Smooth muscle cell (in vitro differentiated cells): Measurements from ENCODE around the gene TEX264. TPM values are rescaled to one million over a fixed set of nuclear protein-coding genes. Genes with fewer than 3 reads are reported as not detected.

Experiments
- DNase-seq: peaks from one replicate; lab custom pipeline; 2025; ENCODE audit not compliant: unreplicated experiment; lab: John Stamatoyannopoulos, UW
- H2AFZ ChIP-seq: fragments of 200-600 bp; sonication (generic); 2 replicates; pipeline ENCODE4 v1.6.0; 2016; ENCODE audit warnings: antibody characterized with exemption, low read depth, mild to moderate bottlenecking
- H3F3A ChIP-seq: fragments of 200-600 bp; sonication (generic); 2 replicates; pipeline ENCODE4 v1.6.0; 2017; ENCODE audit warnings: antibody characterized with exemption, low read depth
- H3K27ac ChIP-seq: fragments of 200-600 bp; sonication (generic); 2 replicates; pipeline ENCODE4 v1.5.1; 2016; ENCODE audit warnings: low read depth, mild to moderate bottlenecking
- H3K27me3 ChIP-seq: fragments of 200-600 bp; sonication (generic); 2 replicates; pipeline ENCODE4 v1.6.1; 2016; ENCODE audit warnings: low read depth, mild to moderate bottlenecking
- H3K36me3 ChIP-seq: fragments of 200-600 bp; sonication (generic); 2 replicates; pipeline ENCODE4 v1.5.1; 2016; ENCODE audit warnings: low read depth
- H3K4me1 ChIP-seq: fragments of 200-600 bp; sonication (generic); 2 replicates; pipeline ENCODE4 v1.5.1; 2016; ENCODE audit warnings: low read depth
- H3K4me2 ChIP-seq: fragments of 200-600 bp; sonication (generic); 2 replicates; pipeline ENCODE4 v1.6.0; 2016; ENCODE audit warnings: mild to moderate bottlenecking
- H3K4me3 ChIP-seq: fragments of 200-600 bp; sonication (generic); 2 replicates; pipeline ENCODE4 v1.5.1; 2016; ENCODE audit warnings: mild to moderate bottlenecking
- H3K79me2 ChIP-seq: fragments of 200-600 bp; sonication (generic); 2 replicates; pipeline ENCODE4 v1.6.0; 2016; ENCODE audit warnings: low read depth, mild to moderate bottlenecking
- H3K9ac ChIP-seq: fragments of 200-600 bp; sonication (generic); 2 replicates; pipeline ENCODE4 v1.6.0; 2016; ENCODE audit warnings: low read depth
- H3K9me3 ChIP-seq: fragments of 200-600 bp; sonication (generic); replicated peaks from 2 replicates; pipeline ENCODE4 v1.5.1; 2016; ENCODE audit warnings: low read depth
- H4K20me1 ChIP-seq: fragments of 200-600 bp; sonication (generic); 2 replicates; pipeline ENCODE4 v1.6.0; 2016; ENCODE audit warnings: low read depth
- WGBS: methylation state at CpG from one replicate; pipeline ENCODE4 v1.1.7; 2016; ENCODE audit warnings: low lambda C conversion rate; 5-methylcytosine and 5-hydroxymethylcytosine counted together
- polyA plus RNA-seq: library from polyadenylated mRNA; unstranded; fragments of >200 nt; fragmentation: Nextera tagmentation; extraction: Ambion mirVana; gene quantifications from 2 replicates; pipeline ENCODE4 v1.2.1, GENCODE V29; 2016
- total RNA-seq: library from RNA; depleted of rRNA; stranded (reverse); fragments of >200 nt; gene quantifications from 2 replicates; pipeline ENCODE4 v1.2.3, GENCODE V29; 2014
- TF ChIP-seq, protein P1 (sequence below): fragments of 200-600 bp; sonication (generic); IDR thresholded peaks from 2 replicates; pipeline ENCODE4 v1.5.1; 2017; ENCODE audit warnings: borderline replicate concordance, mild to moderate bottlenecking, antibody characterized with exemption; ENCODE audit not compliant: insufficient read depth, poor library complexity, severe bottlenecking

Gene TEX264
- total and polyA plus RNA-seq, 2 experiments from 2014 or later = 39.8 to 41.0 TPM

DNA sequence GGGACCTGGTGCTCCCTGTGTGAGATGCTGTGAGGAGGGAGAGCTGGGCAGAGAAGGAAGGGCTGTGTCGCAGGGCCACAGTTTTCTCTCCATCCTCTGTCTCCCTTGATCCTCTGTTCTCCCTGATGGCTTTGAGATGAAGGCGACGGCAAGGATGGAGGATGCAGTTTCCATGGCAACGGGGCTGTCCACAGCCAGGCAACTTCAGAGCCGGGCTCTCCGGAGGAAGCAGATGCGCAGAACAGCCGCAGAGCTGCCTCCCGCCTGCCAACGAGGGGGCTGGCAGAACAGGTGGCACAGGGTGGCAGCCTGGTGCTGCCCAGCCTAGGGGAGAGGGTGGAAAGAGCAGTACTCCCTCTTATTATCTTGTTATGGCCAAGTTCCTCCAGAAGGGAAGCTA lies 25.9 kb downstream of the TEX264 start:
- H3F3A ChIP-seq = no peaks in the 10 kb centered on the region
- no peak overlapping the region for H3K4me2 ChIP-seq
- H3K79me2 ChIP-seq = no peaks in the 10 kb centered on the region
- H3K9me3 ChIP-seq = no peaks in the 10 kb centered on the region
- no peak overlapping the region for H2AFZ ChIP-seq
- no peak overlapping the region for H3K9ac ChIP-seq
- no peaks in the 10 kb centered on the region for H3K4me1 ChIP-seq
- TF ChIP-seq, protein P1, sequence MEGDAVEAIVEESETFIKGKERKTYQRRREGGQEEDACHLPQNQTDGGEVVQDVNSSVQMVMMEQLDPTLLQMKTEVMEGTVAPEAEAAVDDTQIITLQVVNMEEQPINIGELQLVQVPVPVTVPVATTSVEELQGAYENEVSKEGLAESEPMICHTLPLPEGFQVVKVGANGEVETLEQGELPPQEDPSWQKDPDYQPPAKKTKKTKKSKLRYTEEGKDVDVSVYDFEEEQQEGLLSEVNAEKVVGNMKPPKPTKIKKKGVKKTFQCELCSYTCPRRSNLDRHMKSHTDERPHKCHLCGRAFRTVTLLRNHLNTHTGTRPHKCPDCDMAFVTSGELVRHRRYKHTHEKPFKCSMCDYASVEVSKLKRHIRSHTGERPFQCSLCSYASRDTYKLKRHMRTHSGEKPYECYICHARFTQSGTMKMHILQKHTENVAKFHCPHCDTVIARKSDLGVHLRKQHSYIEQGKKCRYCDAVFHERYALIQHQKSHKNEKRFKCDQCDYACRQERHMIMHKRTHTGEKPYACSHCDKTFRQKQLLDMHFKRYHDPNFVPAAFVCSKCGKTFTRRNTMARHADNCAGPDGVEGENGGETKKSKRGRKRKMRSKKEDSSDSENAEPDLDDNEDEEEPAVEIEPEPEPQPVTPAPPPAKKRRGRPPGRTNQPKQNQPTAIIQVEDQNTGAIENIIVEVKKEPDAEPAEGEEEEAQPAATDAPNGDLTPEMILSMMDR = no peak
- over 99% methylated on average over 10 of the region's 10 CpGs for WGBS
- no peak overlapping the region for H3K27ac ChIP-seq
- no peak for DNase-seq
- peaks cover 56% of the 10 kb centered on the region for H4K20me1 ChIP-seq
- H3K27me3 ChIP-seq = no peaks in the 10 kb centered on the region
- H3K4me3 ChIP-seq = no peak overlapping the region
- H3K36me3 ChIP-seq = no peaks in the 10 kb centered on the region

- WGBS = 96% methylated on average over 6 of the region's 6 CpGs
- Histone ChIP-seq H3K36me3 (no peaks in the 10 kb centered on the region), H3K4me3 (no peak overlapping the region), H2AFZ (no peak overlapping the region), H3K9ac (no peak overlapping the region), H3K27ac (no peak overlapping the region), H3K27me3 (no peaks in the 10 kb centered on the region), H3K9me3 (no peaks in the 10 kb centered on the region), H4K20me1 (peaks cover 68% of the 10 kb centered on the region), H3K4me2 (no peak overlapping the region), H3K79me2 (no peaks in the 10 kb centered on the region), H3K4me1 (no peaks in the 10 kb centered on the region), H3F3A (no peaks in the 10 kb centered on the region)
- DNase-seq = no peak
- TF ChIP-seq, protein P1 = no peak
Measured at GRCh38 chr3:51698209-51698608, 27.2 kb downstream of the TEX264 start.

DNA sequence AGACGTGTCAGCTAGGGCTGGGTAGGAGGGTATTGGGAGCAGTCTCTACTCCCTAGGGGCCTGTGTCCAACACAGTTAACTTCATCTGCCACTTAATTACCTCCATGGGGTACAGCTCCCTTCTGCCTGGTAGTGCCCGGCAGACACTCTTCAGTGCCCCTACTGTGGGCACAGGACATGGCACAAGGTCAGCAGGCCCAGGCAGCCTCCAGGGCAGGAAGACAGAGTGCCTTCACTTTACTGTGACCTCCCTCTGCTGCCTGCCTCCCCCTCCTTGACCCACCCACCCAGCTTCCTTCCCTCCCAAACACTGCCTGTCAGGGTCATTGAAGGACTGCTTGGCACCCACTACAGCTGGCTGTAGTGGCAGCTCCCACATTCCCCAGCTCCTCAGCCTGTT lies 29.4 kb downstream of the TEX264 start:
- Histone ChIP-seq H3F3A (no peaks in the 10 kb centered on the region), H3K79me2 (no peaks in the 10 kb centered on the region), H3K4me2 (no peak overlapping the region), H3K27ac (no peak overlapping the region), H3K4me1 (peaks cover 12% of the 10 kb centered on the region), H3K27me3 (no peaks in the 10 kb centered on the region), H3K36me3 (no peaks in the 10 kb centered on the region), H3K4me3 (no peak overlapping the region), H4K20me1 (peaks cover 79% of the 10 kb centered on the region), H2AFZ (no peak overlapping the region), H3K9ac (no peak overlapping the region), H3K9me3 (no peaks in the 10 kb centered on the region)
- 100% methylated on average over 2 of the region's 2 CpGs for WGBS
- TF ChIP-seq, protein P1 = no peak
- DNase-seq = no peak

DNA sequence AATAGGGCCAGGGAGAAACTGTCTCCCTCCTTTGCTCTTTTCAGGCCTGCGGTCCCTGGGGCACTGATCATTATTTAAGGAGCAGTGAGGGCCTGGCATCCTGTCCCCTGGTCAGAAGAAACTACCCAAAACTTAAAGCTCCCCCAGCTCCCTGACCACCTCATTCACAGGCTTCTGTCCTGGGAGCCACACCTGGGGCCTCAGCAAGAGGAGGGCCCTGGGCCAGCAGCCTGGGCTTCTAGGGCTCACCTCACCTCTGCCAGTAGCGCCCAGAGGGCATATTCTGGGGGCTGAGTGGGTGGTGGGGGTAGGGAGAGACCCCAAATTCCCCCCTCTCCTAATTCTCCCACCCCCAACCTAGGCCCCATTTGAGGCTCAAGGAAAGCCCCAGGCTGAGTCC lies 31.1 kb downstream of the TEX264 start:
- Histone ChIP-seq H3K27ac (no peak overlapping the region), H3K4me3 (no peak overlapping the region), H3K27me3 (peaks cover 1% of the 10 kb centered on the region), H3F3A (no peaks in the 10 kb centered on the region), H3K9me3 (no peaks in the 10 kb centered on the region), H3K36me3 (no peaks in the 10 kb centered on the region), H3K9ac (no peak overlapping the region), H4K20me1 (peaks cover 80% of the 10 kb centered on the region), H3K4me1 (peaks cover 12% of the 10 kb centered on the region), H3K79me2 (no peaks in the 10 kb centered on the region), H2AFZ (no peak overlapping the region), H3K4me2 (no peak overlapping the region)
- TF ChIP-seq, protein P1 = no peak
- no peak for DNase-seq
- 100% methylated on average over 2 of the region's 2 CpGs for WGBS
